OCI-LY1 (cell line): ENCODE data around the gene TTC23.

Source experiments
- H2AFZ ChIP-seq: fragments of 200-600 bp; sonication (generic), shearing (Covaris generic); 2 replicates; pipeline ENCODE4 v1.6.0; 2014; ENCODE audit warnings: antibody characterized with exemption, mild to moderate bottlenecking, low read length
- H3F3A ChIP-seq: fragments of 200-600 bp; sonication (generic), shearing (Covaris generic); 2 replicates; pipeline ENCODE4 v1.6.0; 2014; ENCODE audit warnings: mild to moderate bottlenecking, antibody characterized with exemption, low read length, moderate library complexity; ENCODE audit not compliant: insufficient read depth
- H3K27ac ChIP-seq: fragments of 200-600 bp; sonication (generic); 2 replicates; pipeline ENCODE4 v1.5.1; 2014; ENCODE audit warnings: low read length, mixed run types, mild to moderate bottlenecking, low read depth; ENCODE audit not compliant: poor library complexity, severe bottlenecking
- H3K27me3 ChIP-seq: fragments of 200-600 bp; sonication (generic); 2 replicates; pipeline ENCODE4 v1.6.0; 2014; ENCODE audit warnings: antibody characterized with exemption, mild to moderate bottlenecking, low read length, moderate library complexity; ENCODE audit not compliant: insufficient read depth
- H3K36me3 ChIP-seq: fragments of 200-600 bp; sonication (generic); 2 replicates; pipeline ENCODE4 v1.6.1; 2014; ENCODE audit warnings: mild to moderate bottlenecking, antibody characterized with exemption, low read length, moderate library complexity, mixed read lengths; ENCODE audit not compliant: insufficient read depth
- H3K4me1 ChIP-seq: fragments of 200-600 bp; sonication (generic); 2 replicates; pipeline ENCODE4 v1.5.1; 2014; ENCODE audit warnings: mild to moderate bottlenecking, low read length, moderate library complexity; ENCODE audit not compliant: insufficient read depth, severe bottlenecking
- H3K4me2 ChIP-seq: fragments of 200-600 bp; sonication (generic), shearing (Covaris generic); 2 replicates; pipeline ENCODE4 v1.6.1; 2014; ENCODE audit warnings: low read length
- H3K4me3 ChIP-seq: fragments of 200-600 bp; sonication (generic); 2 replicates; pipeline ENCODE4 v1.5.1; 2014; ENCODE audit warnings: low read length, low read depth, mild to moderate bottlenecking, mixed read lengths; ENCODE audit not compliant: poor library complexity, severe bottlenecking
- H3K79me2 ChIP-seq: fragments of 200-600 bp; shearing (Covaris generic); 2 replicates; pipeline ENCODE4 v1.6.1; 2016; ENCODE audit warnings: mixed run types, low read length, mixed read lengths; ENCODE audit not compliant: insufficient read depth
- H3K9ac ChIP-seq: fragments of 200-600 bp; sonication (generic), shearing (Covaris generic); 2 replicates; pipeline ENCODE4 v1.6.1; 2014; ENCODE audit warnings: mild to moderate bottlenecking, low read length, mixed read lengths
- H3K9me2 ChIP-seq: fragments of 200-600 bp; sonication (generic), shearing (Covaris generic); 2 replicates; pipeline ENCODE4 v1.6.1; 2014; ENCODE audit warnings: low read depth, mild to moderate bottlenecking, low read length, mixed read lengths
- H3K9me3 ChIP-seq: fragments of 200-600 bp; shearing (Covaris generic); 2 replicates; pipeline ENCODE4 v1.6.1; 2014; ENCODE audit warnings: low read length, mixed read lengths
- H4K20me1 ChIP-seq: fragments of 200-600 bp; sonication (generic), shearing (Covaris generic); 2 replicates; pipeline ENCODE4 v1.6.0; 2016; ENCODE audit warnings: mild to moderate bottlenecking, low read length; ENCODE audit not compliant: insufficient read depth
- EZH2 ChIP-seq: fragments of 200-600 bp; sonication (generic), shearing (Covaris generic); IDR thresholded peaks from 2 replicates; pipeline ENCODE4 v1.8.0; 2017; ENCODE audit warnings: borderline replicate concordance, mixed run types, mild to moderate bottlenecking, antibody characterized with exemption, low read length, moderate library complexity, mixed read lengths
- TF ChIP-seq, protein P1 (sequence below): fragments of 200-600 bp; sonication (generic), shearing (Covaris generic); IDR thresholded peaks from 2 replicates; pipeline ENCODE4 v1.5.1; 2017; ENCODE audit warnings: mild to moderate bottlenecking, antibody characterized with exemption, low read length, moderate library complexity, mixed read lengths

TTC23 gene

DNA sequence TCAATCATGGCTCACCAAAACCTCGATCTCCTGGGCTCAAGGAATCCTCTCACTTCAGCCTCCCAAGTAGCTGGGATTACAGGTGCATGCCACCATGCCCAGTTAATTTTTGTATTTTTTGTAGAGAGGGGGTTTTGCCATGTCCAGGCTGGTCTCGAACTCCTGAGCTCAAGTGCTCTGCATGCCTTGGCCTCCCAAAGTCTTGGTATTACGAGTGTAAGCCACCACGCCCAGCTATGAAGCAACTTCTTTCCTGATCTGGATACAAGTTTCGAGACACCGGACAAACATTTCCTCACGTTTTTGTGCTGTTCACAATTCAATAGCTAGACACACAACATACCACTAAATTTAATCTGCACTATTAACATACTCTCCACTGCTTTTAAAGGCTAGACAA is 147.9 kb downstream of the TTC23 start:
- Histone ChIP-seq H3K4me1 (no peaks in the 10 kb centered on the region), H3K9me3 (no peaks in the 10 kb centered on the region), H3K9ac (no peak overlapping the region), H3K4me3 (no peak overlapping the region), H2AFZ (no peak overlapping the region), H3K79me2 (no peaks in the 10 kb centered on the region), H3K9me2 (no peaks in the 10 kb centered on the region), H3K36me3 (no peaks in the 10 kb centered on the region), H3K27ac (no peak overlapping the region), H4K20me1 (no peaks in the 10 kb centered on the region), H3F3A (no peaks in the 10 kb centered on the region), H3K4me2 (no peak overlapping the region), H3K27me3 (no peaks in the 10 kb centered on the region)
- TF ChIP-seq, protein P1, sequence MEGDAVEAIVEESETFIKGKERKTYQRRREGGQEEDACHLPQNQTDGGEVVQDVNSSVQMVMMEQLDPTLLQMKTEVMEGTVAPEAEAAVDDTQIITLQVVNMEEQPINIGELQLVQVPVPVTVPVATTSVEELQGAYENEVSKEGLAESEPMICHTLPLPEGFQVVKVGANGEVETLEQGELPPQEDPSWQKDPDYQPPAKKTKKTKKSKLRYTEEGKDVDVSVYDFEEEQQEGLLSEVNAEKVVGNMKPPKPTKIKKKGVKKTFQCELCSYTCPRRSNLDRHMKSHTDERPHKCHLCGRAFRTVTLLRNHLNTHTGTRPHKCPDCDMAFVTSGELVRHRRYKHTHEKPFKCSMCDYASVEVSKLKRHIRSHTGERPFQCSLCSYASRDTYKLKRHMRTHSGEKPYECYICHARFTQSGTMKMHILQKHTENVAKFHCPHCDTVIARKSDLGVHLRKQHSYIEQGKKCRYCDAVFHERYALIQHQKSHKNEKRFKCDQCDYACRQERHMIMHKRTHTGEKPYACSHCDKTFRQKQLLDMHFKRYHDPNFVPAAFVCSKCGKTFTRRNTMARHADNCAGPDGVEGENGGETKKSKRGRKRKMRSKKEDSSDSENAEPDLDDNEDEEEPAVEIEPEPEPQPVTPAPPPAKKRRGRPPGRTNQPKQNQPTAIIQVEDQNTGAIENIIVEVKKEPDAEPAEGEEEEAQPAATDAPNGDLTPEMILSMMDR = no peak
- TF ChIP-seq EZH2 = no peak

- Histone ChIP-seq H3K9ac (no peak overlapping the region), H3K27ac (no peak overlapping the region), H3K9me3 (no peaks in the 10 kb centered on the region), H3K4me1 (no peaks in the 10 kb centered on the region), H4K20me1 (no peaks in the 10 kb centered on the region), H3K4me3 (no peak overlapping the region), H2AFZ (no peak overlapping the region), H3K79me2 (no peaks in the 10 kb centered on the region), H3F3A (no peaks in the 10 kb centered on the region), H3K4me2 (no peak overlapping the region), H3K27me3 (no peaks in the 10 kb centered on the region), H3K36me3 (no peaks in the 10 kb centered on the region), H3K9me2 (no peaks in the 10 kb centered on the region)
- no peak for TF ChIP-seq EZH2
- TF ChIP-seq, protein P1 = peak; percentile 68
Measured at GRCh38 chr15:99100245-99101173, 148.9 kb downstream of the TTC23 start.

DNA sequence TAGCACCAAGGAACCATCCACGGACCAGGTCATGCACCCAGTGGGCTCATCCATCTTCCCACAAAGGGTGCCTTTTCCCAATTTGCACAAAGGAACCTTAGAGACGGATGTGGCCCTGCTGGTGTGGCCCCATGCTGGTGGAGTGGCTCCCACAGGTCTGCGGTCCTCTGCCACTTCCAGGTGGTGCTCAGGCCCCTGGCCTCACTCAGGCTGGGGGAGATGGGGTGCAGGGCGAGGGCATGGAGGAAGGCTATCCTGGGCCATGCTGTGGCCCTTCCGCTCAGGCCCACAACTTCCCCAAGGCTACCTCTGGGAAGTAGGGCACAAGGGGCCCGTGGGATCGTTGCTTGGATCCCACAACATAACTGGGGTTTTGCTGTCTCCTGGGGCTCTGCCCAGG is 149.7 kb downstream of the TTC23 start:
- Histone ChIP-seq H3K9me3 (no peaks in the 10 kb centered on the region), H3K9ac (no peak overlapping the region), H3K36me3 (no peaks in the 10 kb centered on the region), H3K9me2 (no peaks in the 10 kb centered on the region), H3K4me3 (no peak overlapping the region), H3K4me2 (no peak overlapping the region), H3K4me1 (no peaks in the 10 kb centered on the region), H2AFZ (no peak overlapping the region), H3K79me2 (no peaks in the 10 kb centered on the region), H4K20me1 (no peaks in the 10 kb centered on the region), H3K27ac (no peak overlapping the region), H3F3A (no peaks in the 10 kb centered on the region), H3K27me3 (no peaks in the 10 kb centered on the region)
- no peak for TF ChIP-seq EZH2
- TF ChIP-seq, protein P1 = no peak
